Liver (tissue), 3 donors: ENCODE measurements around the gene DACH1.

ENCODE experiments used
- CTCF ChIP-seq: fragments of 150-350 bp; IDR thresholded peaks from 2 replicates; pipeline ENCODE4 v1.5.1; 2017; ENCODE audit warnings: improper control_type of control experiment, low read depth, low read length; ENCODE audit not compliant: missing input control
- TAF1 ChIP-seq: conservative IDR thresholded peaks from 2 replicates; pipeline ENCODE4 v1.6.1; 2016; ENCODE audit warnings: antibody characterized with exemption, mild to moderate bottlenecking
- YY1 ChIP-seq: IDR thresholded peaks from 2 replicates; pipeline ENCODE4 v1.6.1; 2016; ENCODE audit warnings: antibody characterized with exemption, mild to moderate bottlenecking
- donor health status: healthy.
- donor health status: healthy.

GRCh38 chr13:71851498-71852409, 15.2 kb downstream of the DACH1 start:
- no peak for TF ChIP-seq CTCF
- no peak for TF ChIP-seq YY1
- TF ChIP-seq TAF1, result no peak
